Duodenal mucosa (tissue), 2 donors: Measurements from ENCODE around the gene GRIK1.

Experiments
- H3K27ac ChIP-seq: one replicate; pipeline ENCODE4 v1.7.0; 2013; ENCODE audit warnings: low read depth, low read length
- H3K27me3 ChIP-seq, 2 donors: one replicate each; pipeline ENCODE4 v1.7.0; 2013; ENCODE audit warnings: low read length in 2 of 2, control low read depth in 1 of 2; ENCODE audit not compliant: insufficient read depth in 2 of 2, control insufficient read depth in 1 of 2
- H3K36me3 ChIP-seq, 2 donors: one replicate each; pipeline ENCODE4 v1.7.0; 2013; ENCODE audit warnings: low read length in 2 of 2, control low read depth in 1 of 2; ENCODE audit not compliant: insufficient read depth in 2 of 2, control insufficient read depth in 1 of 2
- H3K4me1 ChIP-seq, 2 donors: one replicate each; pipeline ENCODE4 v1.7.0; 2013; ENCODE audit warnings: low read length in 2 of 2, control low read depth in 1 of 2; ENCODE audit not compliant: insufficient read depth in 2 of 2, control insufficient read depth in 1 of 2
- H3K4me3 ChIP-seq, 2 donors: one replicate each; pipeline ENCODE4 v1.7.0; 2013; ENCODE audit warnings: low read length in 2 of 2, low read depth in 1 of 2
- H3K9ac ChIP-seq, 2 donors: one replicate each; pipeline ENCODE4 v1.7.0; 2013; ENCODE audit warnings: low read length in 2 of 2, low read depth in 1 of 2
- H3K9me3 ChIP-seq, 2 donors: one replicate each; pipeline ENCODE4 v1.7.0; 2013; ENCODE audit warnings: low read length in 2 of 2, control low read depth in 1 of 2; ENCODE audit not compliant: control insufficient read depth in 1 of 2

Gene GRIK1

DNA sequence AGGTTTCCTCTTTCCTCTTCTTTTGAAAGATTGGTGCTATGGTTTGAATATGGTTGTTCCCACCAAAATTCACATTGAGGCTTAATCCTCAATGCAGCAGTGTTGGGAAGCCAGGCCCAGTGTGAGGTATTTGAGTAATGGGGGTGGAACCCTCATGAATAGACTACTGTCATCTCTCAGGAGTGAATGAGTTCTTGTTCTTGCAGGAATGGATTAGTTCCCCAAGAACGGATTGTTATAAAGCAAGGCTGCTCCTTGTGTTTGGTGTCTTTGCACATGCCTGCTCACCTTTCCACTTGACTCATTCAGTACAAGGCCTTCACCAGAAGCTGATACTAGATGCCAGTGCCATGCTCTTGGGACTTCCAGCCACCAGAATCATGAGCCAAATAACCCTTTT, 417.9 kb downstream of the GRIK1 start:
- Histone ChIP-seq H3K4me1 (no peaks in the 10 kb centered on the region), H3K36me3 (no peaks in the 10 kb centered on the region), H3K9ac (no peak overlapping the region), H3K27me3 (no peaks in the 10 kb centered on the region), H3K4me3 (no peak overlapping the region), H3K9me3 (peaks cover 13 to 14% of the 10 kb centered on the region in 2 donors), H3K27ac (no peak overlapping the region)

DNA sequence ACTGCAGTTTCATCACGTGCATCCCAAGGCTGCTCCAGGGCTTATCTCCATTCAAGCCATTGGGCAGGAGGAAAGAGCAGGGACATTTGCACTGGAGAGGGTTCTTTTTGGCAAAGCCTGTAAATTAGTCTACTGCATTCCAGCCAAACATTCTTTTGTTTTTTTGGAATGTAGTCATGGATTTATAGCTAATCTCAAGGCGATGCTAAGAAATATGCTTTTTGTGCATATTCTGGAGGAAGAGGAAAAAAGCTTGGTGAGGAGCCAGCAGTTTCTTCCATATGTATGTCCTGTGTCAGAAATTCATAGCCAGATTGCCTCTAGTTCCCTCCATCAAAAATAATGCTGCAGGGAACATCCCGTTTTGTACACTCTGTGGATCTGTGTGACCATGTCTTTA, 419.6 kb downstream of the GRIK1 start:
- Histone ChIP-seq H3K4me1 (no peaks in the 10 kb centered on the region), H3K27me3 (no peaks in the 10 kb centered on the region), H3K36me3 (no peaks in the 10 kb centered on the region), H3K27ac (no peak overlapping the region), H3K4me3 (no peak overlapping the region), H3K9me3 (no peaks in the 10 kb centered on the region), H3K9ac (no peak overlapping the region)

DNA sequence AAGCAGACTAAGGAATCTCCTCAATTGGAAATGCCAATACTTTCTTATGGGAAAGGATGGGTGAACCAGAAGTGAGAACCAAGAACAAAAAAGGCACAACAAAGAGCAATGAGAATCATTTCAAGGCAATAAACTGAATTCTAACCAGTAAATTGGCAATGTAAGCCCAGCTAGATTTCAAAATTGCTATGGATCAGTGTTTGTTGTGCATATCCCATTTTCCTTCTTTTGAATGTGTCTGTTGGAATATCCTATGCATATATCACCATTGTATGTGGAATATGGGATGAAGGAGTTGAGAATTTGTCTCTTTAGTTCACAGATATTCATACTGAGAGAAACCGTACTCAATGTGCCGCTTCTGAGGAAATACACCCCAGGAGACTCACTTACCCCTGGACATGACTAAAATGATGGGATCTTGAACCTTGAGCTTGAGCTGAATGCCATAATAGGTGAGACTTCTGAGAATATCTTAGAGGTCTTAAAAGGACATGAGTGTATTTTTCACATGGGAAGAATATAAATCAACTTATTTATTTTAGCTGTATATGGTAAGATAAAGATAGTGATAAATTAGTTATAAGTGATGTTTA, 425.0 kb downstream of the GRIK1 start:
- H3K27me3 ChIP-seq = no peaks in the 10 kb centered on the region
- no peak overlapping the region for H3K9ac ChIP-seq
- H3K36me3 ChIP-seq = no peaks in the 10 kb centered on the region
- H3K4me1 ChIP-seq = no peaks in the 10 kb centered on the region
- H3K9me3 ChIP-seq = peaks cover 2 to 8% of the 10 kb centered on the region in 2 donors
- H3K4me3 ChIP-seq = no peak overlapping the region
- H3K27ac ChIP-seq = no peak overlapping the region

DNA sequence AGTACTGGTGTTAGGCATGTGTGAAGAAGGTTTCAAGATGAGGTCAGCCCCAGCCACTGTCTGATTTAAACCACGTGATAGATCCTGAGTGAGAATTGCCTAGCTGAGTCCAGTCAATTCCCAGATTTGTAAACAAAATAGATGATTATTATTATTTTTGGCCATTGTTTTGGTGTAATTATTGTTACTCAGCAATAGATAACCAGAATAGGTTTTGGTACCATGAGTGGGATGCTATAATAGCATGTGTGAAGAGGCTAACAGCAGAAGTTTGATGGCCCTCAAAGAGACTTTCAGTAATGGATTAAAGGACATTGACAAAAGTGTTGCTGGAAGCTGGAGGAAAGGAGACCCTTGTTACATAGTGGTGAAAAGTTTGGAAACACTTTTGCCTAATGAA, 426.3 kb downstream of the GRIK1 start:
- Histone ChIP-seq H3K36me3 (no peaks in the 10 kb centered on the region), H3K4me3 (no peak overlapping the region), H3K27ac (no peak overlapping the region), H3K4me1 (no peaks in the 10 kb centered on the region), H3K27me3 (no peaks in the 10 kb centered on the region), H3K9me3 (peaks cover 2 to 8% of the 10 kb centered on the region in 2 donors), H3K9ac (no peak overlapping the region)

DNA sequence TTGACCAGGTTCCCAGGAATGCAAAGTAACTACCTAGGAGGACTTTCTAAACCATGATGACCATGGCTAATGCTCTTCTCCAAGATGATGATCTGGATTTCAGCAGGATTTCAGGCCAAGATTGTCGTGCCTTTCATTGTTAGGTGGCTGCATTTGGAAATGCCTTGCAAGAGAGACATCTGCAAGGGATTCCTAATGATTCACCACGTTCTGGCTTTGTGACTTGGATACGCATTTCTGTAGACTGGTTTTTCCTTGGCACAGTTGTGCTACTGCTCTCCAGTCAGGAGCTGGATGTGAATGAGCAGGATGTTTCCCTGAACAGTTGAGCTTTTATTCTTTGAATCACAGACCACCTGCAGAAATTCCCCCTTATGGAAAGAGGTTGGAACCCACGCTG, 428.7 kb downstream of the GRIK1 start:
- Histone ChIP-seq H3K4me3 (no peak overlapping the region), H3K9me3 (peaks cover 2 to 8% of the 10 kb centered on the region in 2 donors), H3K36me3 (no peaks in the 10 kb centered on the region), H3K27me3 (no peaks in the 10 kb centered on the region), H3K9ac (no peak overlapping the region), H3K4me1 (no peaks in the 10 kb centered on the region), H3K27ac (no peak overlapping the region)

DNA sequence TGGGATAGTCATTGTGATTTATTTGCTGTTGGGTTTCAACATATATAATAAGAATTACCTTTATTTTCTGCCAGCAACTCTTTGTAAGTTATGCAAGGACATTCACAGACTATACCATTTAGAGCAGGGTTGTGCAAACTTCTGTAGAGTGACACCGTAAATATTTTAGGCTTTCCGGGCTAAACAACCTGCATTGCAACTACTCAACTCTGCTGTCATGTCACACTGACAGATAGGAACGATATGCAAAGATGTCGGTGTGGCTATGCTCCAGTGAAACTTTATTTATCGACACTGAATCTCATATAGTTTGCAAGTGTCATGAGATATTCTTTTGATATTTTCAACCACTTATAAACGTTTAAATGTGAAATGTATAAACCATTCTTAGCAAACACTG, 430.7 kb downstream of the GRIK1 start:
- Histone ChIP-seq H3K9ac (no peak overlapping the region), H3K27me3 (no peaks in the 10 kb centered on the region), H3K27ac (no peak overlapping the region), H3K4me3 (no peak overlapping the region), H3K36me3 (no peaks in the 10 kb centered on the region), H3K4me1 (no peaks in the 10 kb centered on the region), H3K9me3 (no peaks in the 10 kb centered on the region)

DNA sequence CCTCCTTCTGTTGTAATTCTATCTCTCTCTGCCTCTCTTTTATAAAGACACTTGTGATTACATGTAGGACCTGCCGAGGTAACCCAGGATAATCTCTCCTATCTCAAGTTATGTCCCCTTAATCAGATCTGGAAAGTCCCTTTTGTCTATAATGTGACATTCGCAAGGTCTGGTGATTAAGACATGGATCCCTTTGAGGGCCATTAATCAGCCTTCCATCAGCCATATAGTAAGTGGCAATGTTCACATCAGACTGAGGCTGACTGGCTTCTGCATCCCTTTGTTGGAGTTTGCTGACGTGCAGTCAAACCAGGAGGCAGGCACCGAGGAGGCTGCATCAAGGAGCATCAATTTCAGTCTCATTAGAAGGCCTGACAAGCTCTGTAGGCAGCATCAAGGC, 431.5 kb downstream of the GRIK1 start:
- no peaks in the 10 kb centered on the region for H3K4me1 ChIP-seq
- no peak overlapping the region for H3K27ac ChIP-seq
- H3K9ac ChIP-seq = no peak overlapping the region
- H3K36me3 ChIP-seq = no peaks in the 10 kb centered on the region
- H3K27me3 ChIP-seq = no peaks in the 10 kb centered on the region
- H3K4me3 ChIP-seq = no peak overlapping the region
- no peaks in the 10 kb centered on the region for H3K9me3 ChIP-seq

DNA sequence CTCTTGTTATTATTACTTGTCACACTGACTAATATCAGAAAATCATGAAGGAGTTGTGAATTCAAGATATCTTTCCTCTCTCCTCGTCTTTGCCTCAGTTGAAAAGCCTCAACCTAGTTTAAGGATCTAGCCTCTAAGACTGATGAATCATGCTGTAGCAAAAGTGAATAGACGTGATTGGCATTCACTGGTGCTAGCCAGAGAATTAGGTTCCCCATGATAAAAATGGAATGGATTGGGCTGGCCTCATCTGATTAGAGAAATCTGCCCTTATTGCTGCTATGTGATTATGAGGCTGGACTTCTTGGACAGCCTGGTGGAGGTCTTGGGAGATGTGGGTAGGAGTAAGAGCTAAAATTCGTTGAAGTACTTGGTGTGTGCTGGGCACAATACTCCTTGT, 432.8 kb downstream of the GRIK1 start:
- Histone ChIP-seq H3K27me3 (no peaks in the 10 kb centered on the region), H3K4me1 (no peaks in the 10 kb centered on the region), H3K9me3 (no peaks in the 10 kb centered on the region), H3K27ac (no peak overlapping the region), H3K4me3 (no peak overlapping the region), H3K36me3 (no peaks in the 10 kb centered on the region), H3K9ac (no peak overlapping the region)

DNA sequence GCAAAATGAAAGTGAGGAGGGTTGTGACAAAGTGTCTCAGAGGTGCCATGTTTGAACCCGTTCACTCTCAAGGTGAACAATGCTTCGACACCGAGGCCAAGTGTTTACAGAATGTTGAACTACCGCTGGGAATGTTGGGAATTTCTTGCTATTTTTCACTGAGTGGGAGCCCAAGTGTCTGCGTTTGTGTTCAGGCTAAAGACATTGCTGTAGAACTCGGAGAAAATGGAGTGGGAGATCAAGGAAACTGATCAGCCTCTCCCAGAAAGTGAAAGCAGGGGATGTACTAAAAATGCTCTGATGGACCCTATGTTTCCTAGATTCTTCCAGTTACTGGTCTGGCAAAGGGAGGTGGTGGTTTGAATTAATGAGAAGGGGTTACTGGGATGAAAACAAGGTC, 433.6 kb downstream of the GRIK1 start:
- H3K9me3 ChIP-seq = no peaks in the 10 kb centered on the region
- no peak overlapping the region for H3K9ac ChIP-seq
- H3K27me3 ChIP-seq = no peaks in the 10 kb centered on the region
- H3K4me3 ChIP-seq = no peak overlapping the region
- no peak overlapping the region for H3K27ac ChIP-seq
- H3K4me1 ChIP-seq = no peaks in the 10 kb centered on the region
- no peaks in the 10 kb centered on the region for H3K36me3 ChIP-seq

DNA sequence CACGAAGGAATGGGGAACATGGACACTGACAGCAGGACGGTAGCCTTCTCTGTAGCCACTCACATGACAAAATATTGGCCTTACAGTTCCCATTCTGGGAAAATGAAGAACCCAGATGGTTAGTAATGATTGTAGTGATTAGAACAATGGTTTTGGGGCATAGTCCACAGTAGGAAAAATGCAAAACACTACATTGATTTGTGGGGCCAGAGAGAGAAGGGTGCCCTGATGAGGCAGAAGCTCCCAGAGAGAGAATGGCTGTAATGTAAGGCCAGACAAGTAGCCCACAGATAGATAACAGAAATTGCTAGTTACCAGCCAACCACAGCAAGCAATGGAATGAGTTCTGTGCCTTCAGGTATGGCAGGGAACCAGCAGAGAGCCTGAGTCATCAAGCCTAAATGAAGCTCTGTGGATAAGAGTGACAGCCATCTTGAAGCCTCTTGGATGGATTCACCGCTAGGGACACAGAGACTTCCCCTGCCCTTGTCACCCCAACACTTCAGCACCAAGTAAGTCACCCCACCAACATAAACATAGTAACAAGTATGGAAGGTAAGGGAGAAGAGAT, 435.0 kb downstream of the GRIK1 start:
- H3K9ac ChIP-seq = no peak overlapping the region
- H3K4me1 ChIP-seq = no peaks in the 10 kb centered on the region
- no peaks in the 10 kb centered on the region for H3K9me3 ChIP-seq
- H3K36me3 ChIP-seq = no peaks in the 10 kb centered on the region
- no peak overlapping the region for H3K27ac ChIP-seq
- H3K4me3 ChIP-seq = no peak overlapping the region
- no peaks in the 10 kb centered on the region for H3K27me3 ChIP-seq

DNA sequence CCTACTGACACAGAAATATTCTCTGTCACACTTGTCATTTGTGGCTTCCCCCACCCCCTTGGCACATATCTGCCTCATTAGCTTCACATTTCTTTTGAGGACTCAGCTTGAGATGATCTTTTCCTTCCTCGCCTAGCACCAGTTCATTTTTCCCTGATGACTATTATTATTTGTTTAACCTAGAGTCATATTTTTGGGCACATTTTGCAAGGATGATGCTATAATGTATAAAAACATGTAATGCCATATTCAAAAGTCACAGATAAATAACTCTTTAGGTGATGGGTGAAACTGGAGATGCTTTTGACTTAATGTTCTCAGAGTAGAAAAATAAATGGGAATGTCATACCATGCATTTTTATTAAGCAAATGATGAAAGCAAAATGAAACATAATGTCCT, 438.3 kb downstream of the GRIK1 start:
- Histone ChIP-seq H3K27me3 (no peaks in the 10 kb centered on the region), H3K4me3 (no peak overlapping the region), H3K4me1 (no peaks in the 10 kb centered on the region), H3K9me3 (no peaks in the 10 kb centered on the region), H3K9ac (no peak overlapping the region), H3K27ac (no peak overlapping the region), H3K36me3 (no peaks in the 10 kb centered on the region)
